Endodermal cell (in vitro differentiated cells): Measurements from ENCODE around the gene EIF4G3. TPM values are rescaled to one million over a fixed set of nuclear protein-coding genes. Genes with fewer than 3 reads are reported as not detected.

Experiments
- DNase-seq: peaks from one replicate; pipeline ENCODE4 v3.0.0-alpha.2; 2017
- H3K27ac ChIP-seq: 2 replicates; pipeline ENCODE4 v1.5.1; 2013; ENCODE audit warnings: mild to moderate bottlenecking, low read depth, low read length, moderate library complexity
- H3K27me3 ChIP-seq: 2 replicates; pipeline ENCODE4 v1.6.1; 2013; ENCODE audit warnings: mild to moderate bottlenecking, low read length, moderate library complexity; ENCODE audit not compliant: insufficient read depth, control insufficient read depth, poor library complexity, severe bottlenecking
- H3K36me3 ChIP-seq: 2 replicates; pipeline ENCODE4 v1.7.0; 2013; ENCODE audit warnings: mild to moderate bottlenecking, low read length, moderate library complexity; ENCODE audit not compliant: control insufficient read depth, insufficient read depth
- H3K4me1 ChIP-seq: one replicate; pipeline ENCODE4 v1.7.0; 2013; ENCODE audit warnings: low read length; ENCODE audit not compliant: control insufficient read depth, insufficient read depth
- H3K4me3 ChIP-seq: 2 replicates; pipeline ENCODE4 v1.5.1; 2013; ENCODE audit warnings: mild to moderate bottlenecking, low read length, moderate library complexity
- H3K9ac ChIP-seq: 2 replicates; pipeline ENCODE4 v1.6.1; 2013; ENCODE audit warnings: mild to moderate bottlenecking, low read length, moderate library complexity; ENCODE audit not compliant: poor library complexity, severe bottlenecking; ENCODE audit errors: extremely low read depth
- H3K9me3 ChIP-seq: 2 replicates; pipeline ENCODE4 v1.6.1; 2013; ENCODE audit warnings: mild to moderate bottlenecking, low read length, moderate library complexity; ENCODE audit not compliant: control insufficient read depth
- H3K27ac Mint-ChIP-seq: 2 replicates; pipeline ENCODE4 v1.8.0; 2020; ENCODE audit warnings: mixed read lengths
- H3K27me3 Mint-ChIP-seq: 2 replicates; pipeline ENCODE4 v1.8.0; 2021; ENCODE audit warnings: mild to moderate bottlenecking, mixed read lengths; ENCODE audit not compliant: insufficient read depth
- H3K36me3 Mint-ChIP-seq: 2 replicates; pipeline ENCODE4 v1.8.0; 2020; ENCODE audit warnings: low read depth, mixed read lengths
- H3K4me1 Mint-ChIP-seq: 2 replicates; pipeline ENCODE4 v1.8.0; 2020; ENCODE audit warnings: mixed read lengths
- H3K4me3 Mint-ChIP-seq: 2 replicates; pipeline ENCODE4 v1.8.0; 2020; ENCODE audit warnings: mild to moderate bottlenecking, moderate library complexity, mixed read lengths
- H3K9me3 Mint-ChIP-seq: 2 replicates; pipeline ENCODE4 v1.8.0; 2020; ENCODE audit warnings: mild to moderate bottlenecking, mixed read lengths
- CTCF ChIP-seq: fragments of 200-600 bp; sonication (generic); conservative IDR thresholded peaks from 2 replicates; pipeline ENCODE4 v1.5.0; 2021; ENCODE audit warnings: antibody characterized with exemption, mild to moderate bottlenecking
- WGBS, 2 experiments: methylation state at CpG; one replicate each; pipeline versions ENCODE4 v1.1.5 to v1.1.7; 2013; ENCODE audit warnings: missing lambda C conversion rate in 2 of 2, mixed read lengths in 1 of 2; ENCODE audit not compliant: insufficient coverage in 1 of 2, insufficient read length in 1 of 2; 5-methylcytosine and 5-hydroxymethylcytosine counted together
- total RNA-seq, 2 donors: library from RNA; stranded (reverse); fragmentation: NEBNext Ultra II Directional in 1 of 2; extraction: Animal tissue kit (Norgen Biotek cat#: 25700) in 1 of 2; gene quantifications; 2 replicates in 1 of 2; 3 replicates in 1 of 2; pipeline ENCODE4 v1.2.1, GENCODE V29; 2021

Gene EIF4G3
- total RNA-seq, 2 donors from 2014 or later = 101 to 103 TPM

GRCh38 chr1:20785907-20786252, 390.8 kb downstream of the EIF4G3 start:
- H3K36me3 ChIP-seq = no peaks in the 10 kb centered on the region
- DNase-seq = no peak
- Mint-ChIP-seq H3K9me3 (no peaks in the 10 kb centered on the region), H3K27ac (peak overlapping the region; percentile 98), H3K27me3 (no peaks in the 10 kb centered on the region), H3K4me3 (peak overlapping the region; percentile 98), H3K4me1 (peaks cover 26% of the 10 kb centered on the region), H3K36me3 (peaks cover 3% of the 10 kb centered on the region)
- WGBS, 2 experiments = 0% methylated on average over 12 to 16 of the region's 16 CpGs
- H3K4me3 ChIP-seq = peak overlapping the region; percentile 91
- peak overlapping the region; percentile 90 for H3K9ac ChIP-seq
- H3K4me1 ChIP-seq = no peaks in the 10 kb centered on the region
- H3K27me3 ChIP-seq = no peaks in the 10 kb centered on the region
- TF ChIP-seq CTCF = no peak
- peak overlapping the region; percentile 99 for H3K27ac ChIP-seq
- no peaks in the 10 kb centered on the region for H3K9me3 ChIP-seq

GRCh38 chr1:20775700-20776099, 401.0 kb downstream of the EIF4G3 start:
- H3K9me3 ChIP-seq = no peaks in the 10 kb centered on the region
- no peak overlapping the region for H3K4me3 Mint-ChIP-seq
- no peak overlapping the region for H3K27ac ChIP-seq
- peaks cover 3% of the 10 kb centered on the region for H3K4me1 ChIP-seq
- H3K4me3 ChIP-seq = no peak overlapping the region
- peaks cover 92% of the 10 kb centered on the region for H3K36me3 ChIP-seq
- H3K9ac ChIP-seq = no peak overlapping the region
- no peak for TF ChIP-seq CTCF
- peaks cover 64% of the 10 kb centered on the region for H3K36me3 Mint-ChIP-seq
- H3K27me3 Mint-ChIP-seq = no peaks in the 10 kb centered on the region
- H3K27ac Mint-ChIP-seq = no peak overlapping the region
- no peaks in the 10 kb centered on the region for H3K27me3 ChIP-seq
- WGBS, 2 experiments = 98 to 100% methylated on average over 1 to 4 of the region's 4 CpGs
- DNase-seq = no peak
- H3K4me1 Mint-ChIP-seq = no peaks in the 10 kb centered on the region
- H3K9me3 Mint-ChIP-seq = no peaks in the 10 kb centered on the region

GRCh38 chr1:20771780-20772179, 404.9 kb downstream of the EIF4G3 start:
- Histone ChIP-seq H3K36me3 (peaks cover 95% of the 10 kb centered on the region), H3K4me3 (no peak overlapping the region), H3K9me3 (no peaks in the 10 kb centered on the region), H3K27me3 (no peaks in the 10 kb centered on the region), H3K9ac (no peak overlapping the region), H3K27ac (no peak overlapping the region), H3K4me1 (no peaks in the 10 kb centered on the region)
- Mint-ChIP-seq H3K36me3 (peaks cover 78% of the 10 kb centered on the region), H3K27me3 (no peaks in the 10 kb centered on the region), H3K4me1 (no peaks in the 10 kb centered on the region), H3K4me3 (no peak overlapping the region), H3K27ac (no peak overlapping the region), H3K9me3 (no peaks in the 10 kb centered on the region)
- no peak for TF ChIP-seq CTCF
- WGBS, 2 experiments = 93 to 100% methylated on average over 2 to 3 of the region's 3 CpGs
- DNase-seq = no peak
